SK-N-SH treated with all-trans-retinoic acid at 6 μM for 48 hours (cell line): Measurements from ENCODE around the gene KIFC1.

Experiments used
- ARNTL ChIP-seq: fragments of 450-650 bp; formaldehyde crosslinking; IDR thresholded peaks from 2 replicates; pipeline ENCODE4 v1.5.0; 2020; ENCODE audit warnings: low read depth, mild to moderate bottlenecking, moderate library complexity, borderline replicate concordance
- ESRRG ChIP-seq: fragments of 250-450 bp; sonication (Bioruptor Pico); IDR thresholded peaks from 2 replicates; pipeline ENCODE4 v1.6.1; 2021; ENCODE audit warnings: mild to moderate bottlenecking
- RARB ChIP-seq: fragments of 250-450 bp; sonication (Bioruptor Pico); IDR thresholded peaks from 2 replicates; pipeline ENCODE4 v1.8.0; 2021; ENCODE audit warnings: mild to moderate bottlenecking, moderate library complexity
- ZFP3 ChIP-seq: fragments of 250-450 bp; sonication (Bioruptor Pico); IDR thresholded peaks from 2 replicates; pipeline ENCODE4 v1.5.0; 2020; ENCODE audit warnings: mild to moderate bottlenecking, moderate library complexity
- ZNF8 ChIP-seq: fragments of 450-650 bp; formaldehyde crosslinking; IDR thresholded peaks from 2 replicates; pipeline ENCODE4 v1.5.0; 2020; ENCODE audit warnings: mild to moderate bottlenecking, moderate library complexity
- TF ChIP-seq, protein P1 (sequence below): fragments of 250-450 bp; sonication (Bioruptor Pico); IDR thresholded peaks from 2 replicates; pipeline ENCODE4 v1.8.0; 2020; ENCODE audit warnings: mild to moderate bottlenecking, moderate library complexity, borderline replicate concordance
- TF ChIP-seq, protein P2 (sequence below): fragments of 250-450 bp; sonication (Bioruptor Pico); IDR thresholded peaks from 2 replicates; pipeline ENCODE4 v1.5.1; 2021; ENCODE audit warnings: mild to moderate bottlenecking, moderate library complexity

DNA sequence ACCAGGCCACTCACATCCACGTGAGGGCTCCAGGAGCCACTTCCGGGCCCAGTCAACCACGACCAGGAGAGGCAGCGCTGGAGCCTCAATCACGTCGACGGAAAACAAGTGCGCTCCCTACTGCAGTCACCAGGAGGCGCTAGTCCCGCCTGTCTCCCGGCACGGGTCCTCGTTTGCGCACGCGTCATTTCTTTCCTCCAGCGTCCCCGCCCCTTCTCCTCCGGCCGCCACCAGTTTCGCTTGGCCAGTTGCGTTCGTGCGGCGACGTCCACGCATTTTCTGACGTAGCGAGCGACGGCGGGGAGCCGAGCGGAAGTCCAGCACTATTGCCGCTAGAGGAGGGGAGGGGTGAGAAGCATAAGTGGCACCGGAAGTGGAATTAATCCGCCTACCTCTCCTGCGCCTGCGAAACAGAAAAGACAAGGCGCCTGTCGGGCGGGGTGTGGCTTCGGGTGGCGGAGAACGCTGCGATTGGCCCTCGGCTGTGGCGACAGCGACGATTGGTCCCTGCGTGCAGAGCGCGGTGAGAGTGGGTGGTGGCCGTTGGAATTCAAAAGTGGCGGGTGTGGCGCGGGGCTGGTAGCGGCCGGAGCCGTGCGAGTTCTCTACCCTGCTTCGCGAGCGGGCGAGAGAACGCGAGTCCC is at the start of gene KIFC1:
- TF ChIP-seq ESRRG (CRISPR knock-in tag) (no peak), ARNTL (CRISPR knock-in tag) (no peak), RARB (CRISPR knock-in tag) (no peak), ZFP3 (CRISPR knock-in tag) (no peak), ZNF8 (CRISPR knock-in tag) (no peak)
- TF ChIP-seq, protein P1, sequence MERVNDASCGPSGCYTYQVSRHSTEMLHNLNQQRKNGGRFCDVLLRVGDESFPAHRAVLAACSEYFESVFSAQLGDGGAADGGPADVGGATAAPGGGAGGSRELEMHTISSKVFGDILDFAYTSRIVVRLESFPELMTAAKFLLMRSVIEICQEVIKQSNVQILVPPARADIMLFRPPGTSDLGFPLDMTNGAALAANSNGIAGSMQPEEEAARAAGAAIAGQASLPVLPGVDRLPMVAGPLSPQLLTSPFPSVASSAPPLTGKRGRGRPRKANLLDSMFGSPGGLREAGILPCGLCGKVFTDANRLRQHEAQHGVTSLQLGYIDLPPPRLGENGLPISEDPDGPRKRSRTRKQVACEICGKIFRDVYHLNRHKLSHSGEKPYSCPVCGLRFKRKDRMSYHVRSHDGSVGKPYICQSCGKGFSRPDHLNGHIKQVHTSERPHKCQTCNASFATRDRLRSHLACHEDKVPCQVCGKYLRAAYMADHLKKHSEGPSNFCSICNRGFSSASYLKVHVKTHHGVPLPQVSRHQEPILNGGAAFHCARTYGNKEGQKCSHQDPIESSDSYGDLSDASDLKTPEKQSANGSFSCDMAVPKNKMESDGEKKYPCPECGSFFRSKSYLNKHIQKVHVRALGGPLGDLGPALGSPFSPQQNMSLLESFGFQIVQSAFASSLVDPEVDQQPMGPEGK (CRISPR knock-in tag) = no peak
- TF ChIP-seq, protein P2, sequence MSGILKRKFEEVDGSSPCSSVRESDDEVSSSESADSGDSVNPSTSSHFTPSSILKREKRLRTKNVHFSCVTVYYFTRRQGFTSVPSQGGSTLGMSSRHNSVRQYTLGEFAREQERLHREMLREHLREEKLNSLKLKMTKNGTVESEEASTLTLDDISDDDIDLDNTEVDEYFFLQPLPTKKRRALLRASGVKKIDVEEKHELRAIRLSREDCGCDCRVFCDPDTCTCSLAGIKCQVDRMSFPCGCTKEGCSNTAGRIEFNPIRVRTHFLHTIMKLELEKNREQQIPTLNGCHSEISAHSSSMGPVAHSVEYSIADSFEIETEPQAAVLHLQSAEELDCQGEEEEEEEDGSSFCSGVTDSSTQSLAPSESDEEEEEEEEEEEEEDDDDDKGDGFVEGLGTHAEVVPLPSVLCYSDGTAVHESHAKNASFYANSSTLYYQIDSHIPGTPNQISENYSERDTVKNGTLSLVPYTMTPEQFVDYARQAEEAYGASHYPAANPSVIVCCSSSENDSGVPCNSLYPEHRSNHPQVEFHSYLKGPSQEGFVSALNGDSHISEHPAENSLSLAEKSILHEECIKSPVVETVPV (CRISPR knock-in tag) = no peak
